GM12872 (cell line): ENCODE data around the gene CTDNEP1.

Experiments
- TF ChIP-seq, protein P1 (sequence below): IDR thresholded peaks from 3 replicates; pipeline ENCODE4 v1.5.1; 2011; ENCODE audit warnings: low read depth, mild to moderate bottlenecking, low read length, moderate library complexity; ENCODE audit not compliant: insufficient read depth

CTDNEP1 gene

DNA sequence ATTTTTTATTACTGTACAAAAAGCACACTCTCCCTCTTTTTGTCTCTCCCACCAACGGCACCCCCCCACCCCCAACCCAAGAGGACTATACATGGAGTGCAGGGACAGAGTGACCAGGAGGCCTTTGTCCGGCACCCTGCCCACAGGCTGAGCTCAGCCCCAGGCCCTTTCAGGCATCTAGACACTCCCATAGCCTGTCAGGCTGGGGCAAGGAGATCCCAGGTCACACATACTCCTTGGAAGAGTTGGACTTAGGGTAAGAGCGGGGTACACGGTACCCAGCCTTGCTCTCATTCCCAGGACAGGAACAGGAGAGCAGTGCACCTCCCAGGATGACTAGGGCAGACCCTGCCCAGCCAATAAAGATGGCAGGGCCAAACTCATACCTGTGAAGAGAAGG, 8.6 kb upstream of the CTDNEP1 start:
- TF ChIP-seq, protein P1, sequence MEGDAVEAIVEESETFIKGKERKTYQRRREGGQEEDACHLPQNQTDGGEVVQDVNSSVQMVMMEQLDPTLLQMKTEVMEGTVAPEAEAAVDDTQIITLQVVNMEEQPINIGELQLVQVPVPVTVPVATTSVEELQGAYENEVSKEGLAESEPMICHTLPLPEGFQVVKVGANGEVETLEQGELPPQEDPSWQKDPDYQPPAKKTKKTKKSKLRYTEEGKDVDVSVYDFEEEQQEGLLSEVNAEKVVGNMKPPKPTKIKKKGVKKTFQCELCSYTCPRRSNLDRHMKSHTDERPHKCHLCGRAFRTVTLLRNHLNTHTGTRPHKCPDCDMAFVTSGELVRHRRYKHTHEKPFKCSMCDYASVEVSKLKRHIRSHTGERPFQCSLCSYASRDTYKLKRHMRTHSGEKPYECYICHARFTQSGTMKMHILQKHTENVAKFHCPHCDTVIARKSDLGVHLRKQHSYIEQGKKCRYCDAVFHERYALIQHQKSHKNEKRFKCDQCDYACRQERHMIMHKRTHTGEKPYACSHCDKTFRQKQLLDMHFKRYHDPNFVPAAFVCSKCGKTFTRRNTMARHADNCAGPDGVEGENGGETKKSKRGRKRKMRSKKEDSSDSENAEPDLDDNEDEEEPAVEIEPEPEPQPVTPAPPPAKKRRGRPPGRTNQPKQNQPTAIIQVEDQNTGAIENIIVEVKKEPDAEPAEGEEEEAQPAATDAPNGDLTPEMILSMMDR, result no peak

DNA sequence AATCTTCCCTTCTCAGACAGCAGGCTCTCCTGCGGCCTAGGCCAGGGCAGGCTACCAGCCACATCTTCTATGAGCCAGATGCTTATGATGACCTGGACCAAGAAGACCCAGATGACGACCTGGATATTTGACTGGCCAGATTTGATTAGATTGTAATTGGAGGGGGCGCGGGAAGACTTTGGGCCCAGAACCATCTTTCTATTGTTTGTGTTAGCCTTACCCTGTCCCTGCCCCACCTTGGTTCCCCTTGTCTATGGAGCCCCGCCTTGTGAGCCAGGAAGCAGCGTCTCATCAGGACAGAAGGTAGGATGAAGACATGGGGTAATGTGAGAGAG, 8.0 kb upstream of the CTDNEP1 start:
- TF ChIP-seq, protein P1, result no peak

DNA sequence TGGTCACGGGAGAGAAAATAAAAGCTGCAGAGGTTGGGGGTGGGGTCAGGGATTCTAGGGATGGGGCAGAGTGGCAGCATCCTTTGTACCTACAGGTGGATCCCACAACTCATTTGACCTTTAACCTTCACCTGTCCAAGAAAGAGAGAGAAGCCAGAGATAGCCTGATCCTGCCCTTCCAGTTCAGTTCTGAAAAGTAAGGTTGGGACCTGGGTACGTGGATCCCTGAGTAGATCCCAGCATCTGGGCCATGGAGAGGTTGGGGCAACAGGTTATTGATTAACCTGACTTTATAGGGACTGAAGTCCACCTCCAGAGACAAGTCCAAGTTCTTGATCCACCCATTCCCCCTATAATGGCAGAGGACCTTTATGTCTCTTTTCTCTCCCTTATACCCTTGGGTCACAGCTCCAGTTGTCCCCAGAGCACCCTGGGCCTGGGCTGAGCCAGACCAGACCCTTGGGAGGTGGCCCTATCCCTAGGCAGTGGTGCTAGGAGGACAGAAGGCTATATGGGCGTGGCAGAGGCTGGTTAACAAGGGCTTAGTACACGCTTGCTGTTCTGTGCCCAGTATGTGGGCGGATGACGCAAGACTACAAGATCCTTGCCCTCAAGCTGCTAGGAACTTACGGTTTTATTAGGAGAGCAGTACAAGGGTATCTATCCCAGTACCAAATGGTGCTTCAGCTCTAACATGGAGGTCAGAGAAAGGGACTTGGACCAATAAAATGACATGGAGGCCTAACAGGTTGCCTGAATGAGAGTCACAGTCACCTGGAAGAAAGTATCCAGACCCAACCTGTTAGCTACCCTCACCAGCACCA, 7.4 kb upstream of the CTDNEP1 start:
- TF ChIP-seq, protein P1, result no peak

DNA sequence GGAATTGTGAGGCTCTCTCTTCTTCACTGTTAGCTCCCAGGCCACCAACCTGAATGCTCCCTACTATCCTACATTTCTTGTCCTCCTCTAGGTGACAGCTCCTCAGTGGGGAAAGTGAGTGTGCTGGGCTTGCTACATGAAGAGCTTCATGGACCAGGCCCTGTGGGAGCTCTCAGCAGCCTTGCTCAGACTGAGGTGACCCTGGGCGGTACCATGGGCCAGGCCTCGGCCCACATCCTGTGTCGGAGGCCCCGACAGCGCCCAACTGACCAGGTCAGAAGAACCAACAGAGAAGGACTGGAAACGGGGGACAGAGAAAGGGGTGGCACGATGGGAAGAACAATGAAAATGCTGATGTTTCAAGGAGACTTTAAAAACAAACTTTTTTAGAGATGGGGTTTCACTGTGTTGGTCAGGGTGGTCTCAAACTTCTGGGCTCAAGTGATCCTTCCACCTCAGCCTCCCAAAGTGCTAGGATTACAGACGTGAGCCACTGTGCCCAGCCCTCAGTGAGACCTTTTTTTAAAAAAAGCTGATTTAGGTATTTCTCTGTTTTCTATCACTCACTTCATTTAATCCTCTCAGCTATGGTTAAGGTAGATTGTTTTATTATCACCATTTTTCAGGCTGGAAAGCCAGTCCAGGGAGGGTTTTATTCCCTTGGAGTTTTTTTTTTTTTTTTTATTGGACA, 5.4 kb upstream of the CTDNEP1 start:
- TF ChIP-seq, protein P1, result no peak

DNA sequence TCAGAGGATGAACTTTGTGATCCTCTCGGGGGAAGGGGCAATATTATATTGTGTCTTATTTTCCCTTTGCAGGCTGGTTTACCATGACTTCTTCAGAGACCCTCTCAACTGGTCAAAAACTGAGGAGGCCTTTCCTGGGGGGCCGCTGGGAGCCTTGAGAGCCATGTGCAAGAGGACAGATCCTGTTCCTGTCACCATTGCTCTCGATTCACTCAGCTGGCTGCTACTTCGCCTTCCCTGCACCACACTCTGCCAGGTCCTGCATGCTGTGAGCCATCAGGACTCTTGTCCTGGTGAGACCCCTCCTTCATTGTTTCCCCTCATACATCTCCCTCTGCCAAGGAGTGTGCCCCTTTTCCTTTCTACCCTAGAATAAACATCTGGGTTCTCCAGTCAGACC, 3.0 kb upstream of the CTDNEP1 start:
- TF ChIP-seq, protein P1, result no peak

DNA sequence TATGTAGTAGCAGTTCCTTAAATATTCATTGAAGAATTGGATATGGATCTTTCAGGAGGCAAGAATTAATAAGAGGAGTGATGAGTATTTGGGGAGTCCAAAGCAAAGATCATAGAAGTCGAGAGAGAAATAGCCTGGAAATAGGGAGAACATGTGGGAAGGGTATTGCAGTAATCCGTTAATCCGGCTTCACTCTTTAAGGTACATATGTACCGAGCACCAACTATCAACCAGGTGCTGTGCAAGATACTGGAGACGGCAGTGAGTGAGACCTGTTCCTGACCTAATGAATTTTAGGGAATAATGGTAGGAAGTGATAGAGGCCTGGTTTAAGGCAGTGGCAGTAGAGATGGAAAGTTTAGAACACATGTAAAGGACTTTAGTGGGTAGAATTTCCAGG, 1.5 kb upstream of the CTDNEP1 start:
- TF ChIP-seq, protein P1, result no peak

DNA sequence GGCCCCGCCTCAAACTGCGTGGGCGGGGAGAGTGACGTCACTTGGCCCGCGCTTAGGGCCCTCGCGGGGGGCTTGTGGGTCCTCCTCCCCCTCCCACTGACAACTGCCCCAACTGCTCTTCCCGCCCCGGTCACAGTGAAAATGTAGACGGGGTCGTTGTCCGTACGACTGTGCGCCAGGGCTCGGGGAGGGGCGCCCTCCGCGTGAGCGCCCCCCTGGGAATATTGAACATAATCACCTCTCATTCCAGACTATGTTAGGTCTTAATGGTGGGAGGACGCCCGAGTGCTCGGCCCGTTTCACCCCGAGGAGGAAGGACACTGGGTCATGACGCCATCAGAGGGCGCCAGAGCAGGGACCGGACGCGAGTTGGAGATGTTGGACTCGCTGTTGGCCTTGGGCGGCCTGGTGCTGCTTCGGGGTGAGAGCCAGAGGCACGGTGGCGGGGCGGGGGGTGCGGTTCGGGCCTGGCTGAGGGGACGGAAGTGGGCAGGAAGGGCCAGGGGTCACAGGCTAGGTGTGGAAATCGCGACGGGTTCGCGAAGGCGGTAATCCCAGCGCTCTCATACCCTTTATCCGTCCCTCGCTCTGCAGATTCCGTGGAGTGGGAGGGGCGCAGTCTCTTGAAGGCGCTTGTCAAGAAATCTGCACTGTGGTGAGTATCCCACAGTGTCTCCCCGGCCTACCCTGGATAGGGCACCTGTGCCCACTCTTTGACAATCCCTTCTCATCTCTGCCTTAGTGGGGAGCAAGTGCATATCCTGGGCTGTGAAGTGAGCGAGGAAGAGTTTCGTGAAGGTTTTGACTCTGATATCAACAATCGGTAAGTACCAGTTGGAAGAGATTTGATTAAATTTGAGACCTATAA, 876 bp upstream of the CTDNEP1 start, which contains the start of gene ELP5:
Gene ELP5 (plus strand): TSS at position 40 of the 868 bp plus-strand sequence. CDS start 336 bp downstream, at position 376.
- TF ChIP-seq, protein P1, result peak; percentile 30; the same call in 2 of the 3 replicates
